Femur (tissue), 1 donor: ENCODE measurements around the gene PADI4.
"Not testable (repeated sequence)": the region's sequence is repeated elsewhere in the genome, so short reads cannot be mapped to it uniquely, and the experiment has no call there.

Experiments used
- DNase-seq: peaks from one replicate; pipeline ENCODE4 v3.0.0-alpha.2; 2017

PADI4 gene

GRCh38 chr1:17314491-17314971 lies 6.5 kb downstream of the PADI4 start:
- DNase-seq, result no peak

GRCh38 chr1:17315542-17316130 lies 7.6 kb downstream of the PADI4 start:
- DNase-seq, result no peak

- no peak for DNase-seq
Observed at GRCh38 chr1:17316704-17317103, 8.7 kb downstream of the PADI4 start.

GRCh38 chr1:17318262-17318661 lies 10.3 kb downstream of the PADI4 start:
- no peak for DNase-seq

GRCh38 chr1:17319561-17320350 lies 11.8 kb downstream of the PADI4 start:
- no peak for DNase-seq

- DNase-seq, result not testable (repeated sequence)
Observed at GRCh38 chr1:17321857-17322390, 13.9 kb downstream of the PADI4 start.

- DNase-seq, result no peak
Observed at GRCh38 chr1:17328855-17329254, 20.9 kb downstream of the PADI4 start.

- DNase-seq, result no peak
Observed at GRCh38 chr1:17329610-17330009, 21.6 kb downstream of the PADI4 start.

- DNase-seq, result no peak
Observed at GRCh38 chr1:17330856-17331255, 22.9 kb downstream of the PADI4 start.

- no peak for DNase-seq
Observed at GRCh38 chr1:17333081-17333480, 25.1 kb downstream of the PADI4 start.

- DNase-seq, result peak; percentile 57
Observed at GRCh38 chr1:17335821-17336710, 28.1 kb downstream of the PADI4 start.

GRCh38 chr1:17338706-17339493 lies 30.9 kb downstream of the PADI4 start:
- no peak for DNase-seq

GRCh38 chr1:17339521-17339920 lies 31.5 kb downstream of the PADI4 start:
- DNase-seq, result no peak

- DNase-seq, result no peak
Observed at GRCh38 chr1:17340358-17340757, 32.4 kb downstream of the PADI4 start.

- DNase-seq, result no peak
Observed at GRCh38 chr1:17342014-17342441, 34.0 kb downstream of the PADI4 start.

GRCh38 chr1:17345506-17345905 lies 37.5 kb downstream of the PADI4 start:
- DNase-seq, result not testable (repeated sequence)

GRCh38 chr1:17346046-17346789 lies 38.2 kb downstream of the PADI4 start:
- DNase-seq, result no peak

GRCh38 chr1:17347769-17348592 lies 40.0 kb downstream of the PADI4 start:
- DNase-seq, result no peak

- DNase-seq, result no peak
Observed at GRCh38 chr1:17348593-17349234, 40.7 kb downstream of the PADI4 start.

- DNase-seq, result no peak
Observed at GRCh38 chr1:17350083-17350482, 42.1 kb downstream of the PADI4 start.
